ENCODE results near the gene CDH24. TPM values are rescaled to one million over a fixed set of nuclear protein-coding genes. Genes with fewer than 3 reads are reported as not detected.

The CDH24 gene
- total and polyA plus RNA-seq, 10 of the 15 experiments (the other 5 are each of a cell fraction or from before 2014, with no cell fraction given) = 0.10 to 1.5 (median 0.45) TPM; not detected in 2

GRCh38 chr14:23068789-23069412, 11.6 kb upstream of the CDH24 start (continued):
- TF ChIP-seq ZBTB4 (CRISPR knock-in tag; IDR thresholded peaks at IDR 0.05) (no peak), CBX5 (IDR thresholded peaks at IDR 0.05; ENCODE audit: low read depth) (no peak), TARDBP (IDR thresholded peaks at IDR 0.05; ENCODE audit: borderline replicate concordance) (no peak), YY1 (IDR thresholded peaks at IDR 0.05; ENCODE audit: low read depth, low read length) (peak; percentile 86), RFX5 (IDR thresholded peaks at IDR 0.05; ENCODE audit: low read depth, low read length) (no peak), CHD4 (IDR thresholded peaks at IDR 0.05) (no peak), SUZ12 (IDR thresholded peaks at IDR 0.05; ENCODE audit: unreplicated experiment) (no peak), IRF5 (IDR thresholded peaks at IDR 0.05; ENCODE audit: borderline replicate concordance) (no peak), PML (IDR thresholded peaks at IDR 0.05; ENCODE audit: low read length) (no peak), MTA3 (IDR thresholded peaks at IDR 0.05; ENCODE audit: borderline replicate concordance, low read length) (0 out of 2 replicates have a peak, but pooled peaks have one; percentile 34), POU2F2 (IDR thresholded peaks at IDR 0.05; ENCODE audit: borderline replicate concordance, low read depth, low read length) (no peak; the same call in 2 of the 3 replicates), CREB1 (IDR thresholded peaks at IDR 0.05; ENCODE audit: low read depth) (no peak), PKNOX1 (IDR thresholded peaks at IDR 0.05) (no peak), SRF (IDR thresholded peaks at IDR 0.05; ENCODE audit: low read depth in 2 of 2, low read length in 2 of 2) (no peak), ZNF592 (IDR thresholded peaks at IDR 0.05) (peak; percentile 84; the same call in 1 of the 2 replicates), ZZZ3 (IDR thresholded peaks at IDR 0.05; ENCODE audit: control insufficient read depth, insufficient read length, low read depth) (no peak), KLF5 (IDR thresholded peaks at IDR 0.05; ENCODE audit: partially characterized antibody) (no peak), HSF1 (IDR thresholded peaks at IDR 0.05; ENCODE audit: low read depth, low read length) (no peak), SPI1 (IDR thresholded peaks at IDR 0.05; ENCODE audit: borderline replicate concordance, insufficient read depth, low read depth, low read length) (no peak)
